Stimulated activated CD8-positive, alpha-beta memory T cell treated with anti-CD3 and anti-CD28 coated beads, Interleukin-7, amount 100 ng/mL, for 48 hours (primary cell): ENCODE results near the gene TRAPPC1.

ENCODE experiments used
- DNase-seq, 2 donors: peaks; one replicate each; pipeline ENCODE4 v3.0.0-alpha.2; 2020; ENCODE audit warnings: low read depth in 1 of 2; ENCODE audit errors: extremely low read depth in 1 of 2

Gene TRAPPC1

GRCh38 chr17:7943291-7943690 is 11.5 kb upstream of the TRAPPC1 start:
- no peak for DNase-seq

GRCh38 chr17:7940743-7941142 is 9.0 kb upstream of the TRAPPC1 start:
- DNase-seq = no peak

GRCh38 chr17:7940034-7940433 is 8.3 kb upstream of the TRAPPC1 start:
- DNase-seq = no peak

GRCh38 chr17:7935859-7936258 is 4.1 kb upstream of the TRAPPC1 start:
- no peak for DNase-seq

GRCh38 chr17:7932949-7933348 is 1.2 kb upstream of the TRAPPC1 start:
- no peak for DNase-seq

- no peak for DNase-seq
Measured at GRCh38 chr17:7932483-7932891, 741 bp upstream of the TRAPPC1 start.

GRCh38 chr17:7930841-7931631 is 710 bp downstream of the TRAPPC1 start:
- no peak for DNase-seq

- peak in 1 of 2 donors; percentile 31 for DNase-seq
Measured at GRCh38 chr17:7929158-7930023, 2.4 kb downstream of the TRAPPC1 start, which contains the start of gene KCNAB3. TSS of gene KCNAB3 (minus strand) at chr17:7929856. CDS start at chr17:7929435, 421 bp downstream.

- DNase-seq = no peak
Measured at GRCh38 chr17:7927596-7927995, 4.2 kb downstream of the TRAPPC1 start.

GRCh38 chr17:7922845-7923628 is 8.7 kb downstream of the TRAPPC1 start:
- DNase-seq = peak; percentile 48 to 61

GRCh38 chr17:7922269-7922844 is 9.4 kb downstream of the TRAPPC1 start:
- DNase-seq = no peak

- no peak for DNase-seq
Measured at GRCh38 chr17:7916808-7917207, 14.9 kb downstream of the TRAPPC1 start.

GRCh38 chr17:7916385-7916682 is 15.4 kb downstream of the TRAPPC1 start:
- DNase-seq = no peak

- peak; percentile 73 to 85 for DNase-seq
Measured at GRCh38 chr17:7915611-7916384, 15.9 kb downstream of the TRAPPC1 start, which contains the start of gene RNF227. TSS of gene RNF227 (minus strand) at chr17:7916289. CDS start at chr17:7916195, 94 bp downstream.

GRCh38 chr17:7915179-7915610 is 16.6 kb downstream of the TRAPPC1 start:
- no peak for DNase-seq

GRCh38 chr17:7912927-7913524 is 18.7 kb downstream of the TRAPPC1 start:
- DNase-seq = no peak

- no peak for DNase-seq
Measured at GRCh38 chr17:7911116-7911515, 20.6 kb downstream of the TRAPPC1 start.

- no peak for DNase-seq
Measured at GRCh38 chr17:7910711-7911110, 21.0 kb downstream of the TRAPPC1 start.

GRCh38 chr17:7910281-7910680 is 21.5 kb downstream of the TRAPPC1 start:
- DNase-seq = no peak

GRCh38 chr17:7909089-7909488 is 22.7 kb downstream of the TRAPPC1 start:
- DNase-seq = no peak
